ENCODE data around the gene PDE4D.

DNA sequence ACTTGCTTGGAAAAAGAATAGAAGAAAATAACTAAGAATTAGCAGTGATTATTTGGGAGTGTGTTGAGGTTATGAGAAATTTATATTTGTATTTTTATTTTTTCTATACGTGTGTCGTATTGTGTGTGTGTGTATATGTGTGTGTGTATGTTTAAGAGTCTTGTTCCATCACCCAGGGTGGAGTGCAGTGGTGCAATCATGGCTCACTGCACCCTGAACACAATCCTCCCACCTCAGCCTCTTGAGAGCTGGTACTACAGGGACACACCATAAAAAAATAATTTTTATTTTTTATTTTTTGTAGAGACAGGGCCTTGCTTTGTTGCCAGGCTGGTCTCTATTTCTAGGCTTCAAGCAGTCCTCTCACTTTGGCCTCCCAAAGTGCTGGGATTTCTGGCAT lies 643.8 kb downstream of the PDE4D start:
- TF ChIP-seq, protein P1, sequence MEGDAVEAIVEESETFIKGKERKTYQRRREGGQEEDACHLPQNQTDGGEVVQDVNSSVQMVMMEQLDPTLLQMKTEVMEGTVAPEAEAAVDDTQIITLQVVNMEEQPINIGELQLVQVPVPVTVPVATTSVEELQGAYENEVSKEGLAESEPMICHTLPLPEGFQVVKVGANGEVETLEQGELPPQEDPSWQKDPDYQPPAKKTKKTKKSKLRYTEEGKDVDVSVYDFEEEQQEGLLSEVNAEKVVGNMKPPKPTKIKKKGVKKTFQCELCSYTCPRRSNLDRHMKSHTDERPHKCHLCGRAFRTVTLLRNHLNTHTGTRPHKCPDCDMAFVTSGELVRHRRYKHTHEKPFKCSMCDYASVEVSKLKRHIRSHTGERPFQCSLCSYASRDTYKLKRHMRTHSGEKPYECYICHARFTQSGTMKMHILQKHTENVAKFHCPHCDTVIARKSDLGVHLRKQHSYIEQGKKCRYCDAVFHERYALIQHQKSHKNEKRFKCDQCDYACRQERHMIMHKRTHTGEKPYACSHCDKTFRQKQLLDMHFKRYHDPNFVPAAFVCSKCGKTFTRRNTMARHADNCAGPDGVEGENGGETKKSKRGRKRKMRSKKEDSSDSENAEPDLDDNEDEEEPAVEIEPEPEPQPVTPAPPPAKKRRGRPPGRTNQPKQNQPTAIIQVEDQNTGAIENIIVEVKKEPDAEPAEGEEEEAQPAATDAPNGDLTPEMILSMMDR (conservative IDR thresholded peaks at IDR 0.05; ENCODE audit: low read length): no peak
- TF ChIP-seq EZH2phosphoT487 (IDR thresholded peaks at IDR 0.05; ENCODE audit: borderline replicate concordance, low read depth, low read length): no peak
